HepG2 (cell line): Measurements from ENCODE around the gene PPM1G. TPM values are rescaled to one million over a fixed set of nuclear protein-coding genes. Genes with fewer than 3 reads are reported as not detected.
A peak's percentile ranks its signal among the peaks of the same experiment; 100 is the strongest.

Experiments
- BORCS8-MEF2B ChIP-seq: sonication (generic); formaldehyde crosslinking; IDR thresholded peaks from 2 replicates; pipeline ENCODE4 v1.8.0; 2022; ENCODE audit warnings: mild to moderate bottlenecking, missing genetic modification reagents
- DRAP1 ChIP-seq: IDR thresholded peaks from 2 replicates; pipeline ENCODE4 v1.6.1; 2016; ENCODE audit warnings: missing genetic modification reagents, missing compliant biosample characterization
- ETS1 ChIP-seq: sonication (generic); formaldehyde crosslinking; IDR thresholded peaks from 2 replicates; pipeline ENCODE4 v1.4.0; 2020; ENCODE audit warnings: missing genetic modification reagents
- FOXM1 ChIP-seq: sonication (generic); formaldehyde crosslinking; IDR thresholded peaks from 2 replicates; pipeline ENCODE4 v1.5.0; 2020; ENCODE audit warnings: missing genetic modification reagents
- GATAD1 ChIP-seq: IDR thresholded peaks from 2 replicates; pipeline ENCODE4 v1.6.1; 2016; ENCODE audit warnings: missing genetic modification reagents, missing compliant biosample characterization
- HNRNPH1 ChIP-seq: fragments of 200-400 bp; formaldehyde crosslinking; optimal IDR thresholded peaks from 2 replicates; pipeline ENCODE3; 2017; ENCODE audit warnings: mild to moderate bottlenecking, low read depth, low read length
- KDM2A ChIP-seq: sonication (generic); formaldehyde crosslinking; IDR thresholded peaks from 2 replicates; pipeline ENCODE4 v1.4.0; 2020; ENCODE audit warnings: low read depth, missing genetic modification reagents, borderline replicate concordance
- MTA3 ChIP-seq: sonication (generic); formaldehyde crosslinking; IDR thresholded peaks from 2 replicates; pipeline ENCODE4 v1.4.0; 2020; ENCODE audit warnings: missing genetic modification reagents
- POLR2AphosphoS2 ChIP-seq: IDR thresholded peaks from 2 replicates; pipeline ENCODE4 v1.6.1; 2011; ENCODE audit warnings: low read depth, low read length, improper control_type of control experiment
- RAD21 ChIP-seq: fragments of 450-650 bp; formaldehyde crosslinking; IDR thresholded peaks from 2 replicates; pipeline ENCODE4 v1.5.0; 2020; ENCODE audit warnings: mild to moderate bottlenecking
- RBM39 ChIP-seq: fragments of 200-400 bp; formaldehyde crosslinking; IDR thresholded peaks from one replicate; pipeline ENCODE4 v1.6.1; 2018; ENCODE audit warnings: antibody characterized with exemption, mild to moderate bottlenecking, low read depth, low read length; ENCODE audit not compliant: poor library complexity, severe bottlenecking
- REST ChIP-seq, 2 experiments: IDR thresholded peaks; 2 replicates each; pipeline ENCODE4 v1.6.1; 2011 to 2012; ENCODE audit warnings: low read length in 2 of 2, borderline replicate concordance in 1 of 2, low read depth in 1 of 2, mild to moderate bottlenecking in 1 of 2, moderate library complexity in 1 of 2
- RFXANK ChIP-seq: IDR thresholded peaks from 2 replicates; pipeline ENCODE4 v1.6.1; 2016
- TBX3 ChIP-seq: fragments of 450-650 bp; IDR thresholded peaks from 2 replicates; pipeline ENCODE4 v1.6.1; 2017; ENCODE audit warnings: antibody characterized with exemption, mild to moderate bottlenecking, inconsistent platforms, borderline replicate concordance
- TCF7L2 ChIP-seq: IDR thresholded peaks from 2 replicates; pipeline ENCODE4 v1.6.1; 2011; ENCODE audit warnings: mild to moderate bottlenecking, low read depth, low read length, moderate library complexity
- THAP7 ChIP-seq: sonication (generic); formaldehyde crosslinking; IDR thresholded peaks from 2 replicates; pipeline ENCODE4 v1.8.1; 2023; ENCODE audit warnings: mild to moderate bottlenecking, missing genetic modification reagents
- ZFP90 ChIP-seq: sonication (generic); formaldehyde crosslinking; IDR thresholded peaks from 2 replicates; pipeline ENCODE4 v1.8.0; 2022; ENCODE audit warnings: missing genetic modification reagents, mild to moderate bottlenecking, inconsistent platforms, borderline replicate concordance
- ZNF260 ChIP-seq: sonication (generic); formaldehyde crosslinking; IDR thresholded peaks from 2 replicates; pipeline ENCODE4 v1.4.0; 2020; ENCODE audit warnings: missing genetic modification reagents, low read depth, mild to moderate bottlenecking, borderline replicate concordance
- ZNF350 ChIP-seq: sonication (generic); formaldehyde crosslinking; IDR thresholded peaks from 2 replicates; pipeline ENCODE4 v1.4.0; 2020; ENCODE audit warnings: mild to moderate bottlenecking, low read depth, missing genetic modification reagents, borderline replicate concordance
- ZNF367 ChIP-seq: sonication (generic); formaldehyde crosslinking; IDR thresholded peaks from 2 replicates; pipeline ENCODE4 v1.4.0; 2020; ENCODE audit warnings: missing genetic modification reagents, borderline replicate concordance
- ZNF674 ChIP-seq: sonication (generic); formaldehyde crosslinking; IDR thresholded peaks from 2 replicates; pipeline ENCODE4 v1.5.0; 2020; ENCODE audit warnings: low read depth, mild to moderate bottlenecking, missing genetic modification reagents
- ZNF709 ChIP-seq: sonication (generic); formaldehyde crosslinking; IDR thresholded peaks from 2 replicates; pipeline ENCODE4 v1.5.0; 2020; ENCODE audit warnings: mild to moderate bottlenecking, missing genetic modification reagents
- ZNF776 ChIP-seq: sonication (generic); formaldehyde crosslinking; IDR thresholded peaks from 2 replicates; pipeline ENCODE4 v1.4.0; 2020; ENCODE audit warnings: mild to moderate bottlenecking, missing genetic modification reagents
- polyA plus RNA-seq, 8 experiments: library from polyadenylated mRNA; depleted of rRNA in 3 of 8; stranded (reverse) in 7 of 8; unstranded in 1 of 8; fragments of >200 nt; fragmentation: Illumina TruSeq in 4 of 8; extraction: Trizol in 4 of 8; gene quantifications; 2 replicates each; pipeline versions ENCODE4 v1.2.1 to v1.2.3, GENCODE V29; 2011 to 2016; ENCODE audit warnings: low read depth in 4 of 8, missing spikeins in 1 of 8, mixed read lengths in 1 of 8; ENCODE audit not compliant: insufficient read depth in 1 of 8
- total RNA-seq, 5 experiments: library from RNA; depleted of rRNA; stranded (reverse); fragments of >200 nt; fragmentation: Illumina TruSeq; extraction: Trizol; gene quantifications; 2 replicates each; pipeline ENCODE4 v1.2.3, GENCODE V29; 2016; ENCODE audit warnings: low read depth in 1 of 5

PPM1G gene
- total and polyA plus RNA-seq, 2 of the 13 experiments (the other 11 are each of a cell fraction or from before 2014, with no cell fraction given), result 58.2 to 213 TPM

- TF ChIP-seq ZNF260 (CRISPR knock-in tag) (peak; percentile 56; the same call in 1 of the 2 replicates), KDM2A (CRISPR knock-in tag) (peak; percentile 99), TBX3 (peak; percentile 2; the same call in 1 of the 2 replicates), RFXANK (peak; percentile 88; the same call in 1 of the 2 replicates), ZNF709 (CRISPR knock-in tag) (peak; percentile 90), RBM39 (peak; percentile 98), ZFP90 (CRISPR knock-in tag) (peak; percentile 99; the same call in 1 of the 2 replicates), TCF7L2 (peak; percentile 92), ZNF674 (CRISPR knock-in tag) (0 out of 2 replicates have a peak, but pooled peaks have one; percentile 76), RAD21 (CRISPR knock-in tag) (peak; percentile 97), REST (IDR thresholded peaks at IDR 0.05; ENCODE audit: borderline replicate concordance in 1 of 2, low read depth in 1 of 2, low read length in 2 of 2) (peak in 1 of 2 experiments; percentile 44; a peak in 1 of 4 replicates), GATAD1 (CRISPR knock-in tag) (peak; percentile 95), BORCS8-MEF2B (CRISPR knock-in tag) (peak; percentile 84), ZNF776 (CRISPR knock-in tag) (peak; percentile 92), ZNF350 (CRISPR knock-in tag) (peak; percentile 100), DRAP1 (CRISPR knock-in tag) (peak; percentile 94), ZNF367 (CRISPR knock-in tag) (peak; percentile 95; the same call in 1 of the 2 replicates), POLR2AphosphoS2 (no peak; the same call in 1 of the 2 replicates), MTA3 (no peak), THAP7 (CRISPR knock-in tag) (peak; percentile 89), HNRNPH1 (peak; percentile 68), ETS1 (CRISPR knock-in tag) (peak; percentile 75; the same call in 1 of the 2 replicates), FOXM1 (no peak; the same call in 1 of the 2 replicates)
Observed at GRCh38 chr2:27370026-27370815, 39.2 kb downstream of the PPM1G start, which contains the start of the genes EIF2B4 and SNX17 (continued).
